ENCODE measurements around the gene FBXL20. TPM values are rescaled to one million over a fixed set of nuclear protein-coding genes. Genes with fewer than 3 reads are reported as not detected.
"Not testable (repeated sequence)": the region's sequence is repeated elsewhere in the genome, so short reads cannot be mapped to it uniquely, and the experiment has no call there.

The FBXL20 gene
- total RNA-seq, 1 experiment from 2014 or later = 7.5 TPM

DNA sequence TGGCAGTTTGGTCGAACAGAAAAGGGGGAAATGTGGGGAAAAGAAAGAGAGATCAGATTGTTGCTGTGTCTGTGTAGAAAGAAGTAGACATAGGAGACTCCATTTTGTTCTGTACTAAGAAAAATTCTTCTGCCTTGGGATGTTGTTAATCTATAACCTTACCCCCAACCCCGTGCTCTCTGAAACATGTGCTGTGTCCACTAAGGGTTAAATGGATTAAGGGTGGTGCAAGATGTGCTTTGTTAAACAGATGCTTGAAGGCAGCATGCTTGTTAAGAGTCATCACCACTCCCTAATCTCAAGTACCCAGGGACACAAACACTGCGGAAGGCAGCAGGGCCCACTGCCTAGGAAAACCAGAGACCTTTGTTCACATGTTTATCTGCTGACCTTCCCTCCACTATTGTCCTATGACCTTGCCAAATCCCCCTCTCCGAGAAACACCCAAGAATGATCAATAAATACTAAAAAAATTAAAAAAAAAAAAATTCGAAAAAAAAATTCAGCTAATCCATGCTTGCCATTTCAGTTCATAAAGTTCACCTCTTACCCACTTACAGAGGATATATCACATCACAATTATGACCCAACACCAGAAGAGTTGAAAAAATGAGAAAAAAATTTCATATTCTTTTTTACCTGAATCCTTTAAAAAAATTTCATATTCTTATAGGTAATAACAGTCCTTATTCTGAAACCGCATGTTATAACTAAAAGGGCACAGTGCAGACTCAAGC is 67.2 kb downstream of the FBXL20 start:
- H3K4me3 ChIP-seq; H3K9me3 ChIP-seq (replicated peaks); H3K27me3 ChIP-seq (replicated peaks); H3K27ac ChIP-seq; H3K36me3 ChIP-seq; DNase-seq (ENCODE audit: low read depth in 1 of 2, low spot score in 2 of 2); H3K4me1 ChIP-seq (replicated peaks): not testable (repeated sequence)

DNA sequence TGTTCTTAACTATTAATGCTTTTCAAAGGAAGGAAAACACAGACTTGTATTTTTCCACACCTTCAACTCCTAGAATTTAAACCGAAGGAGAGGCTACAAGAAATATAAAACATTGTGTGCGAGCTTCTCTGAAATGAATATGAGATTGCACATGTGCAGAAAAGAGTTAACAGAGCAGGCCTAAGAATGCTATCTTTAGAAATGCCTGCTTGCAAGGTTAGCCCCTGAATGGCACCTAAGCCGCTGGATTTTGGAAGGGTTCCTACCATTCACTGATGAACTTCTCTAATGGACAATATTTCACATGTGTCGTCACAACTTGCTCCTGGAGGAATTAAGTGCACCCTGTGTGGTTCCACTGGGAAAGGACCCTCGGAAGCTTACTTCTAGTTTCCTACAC is 69.3 kb downstream of the FBXL20 start:
- H3K4me3 ChIP-seq = no peak overlapping the region
- no peaks in the 10 kb centered on the region for H3K4me1 ChIP-seq (replicated peaks)
- H3K27me3 ChIP-seq (replicated peaks) = no peaks in the 10 kb centered on the region
- H3K9me3 ChIP-seq (replicated peaks) = no peaks in the 10 kb centered on the region
- no peak overlapping the region for H3K27ac ChIP-seq
- no peaks in the 10 kb centered on the region; the same call in 1 of the 2 replicates for H3K36me3 ChIP-seq
- DNase-seq (ENCODE audit: low read depth in 1 of 2, low spot score in 2 of 2) = no peak

DNA sequence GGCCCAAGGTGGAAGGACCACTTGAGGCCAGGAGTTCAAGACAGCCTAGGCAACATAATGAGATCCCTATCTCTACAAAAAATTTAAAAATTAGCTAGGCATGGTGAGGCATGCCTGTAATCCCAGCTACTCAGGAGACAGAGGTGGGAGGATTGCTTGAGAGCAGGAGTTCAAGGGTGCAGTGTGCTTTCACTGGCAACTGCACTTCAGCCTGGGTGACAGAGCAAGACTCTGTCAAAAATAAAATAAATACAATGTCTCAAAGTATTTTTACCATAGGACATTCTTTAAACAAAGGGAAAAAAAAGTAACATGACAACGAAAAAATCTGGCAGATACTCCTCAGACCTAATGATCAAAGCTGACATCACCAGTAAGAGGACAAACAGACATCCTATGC is 72.6 kb downstream of the FBXL20 start:
- no peak overlapping the region for H3K4me3 ChIP-seq
- no peaks in the 10 kb centered on the region for H3K4me1 ChIP-seq (replicated peaks)
- H3K9me3 ChIP-seq (replicated peaks) = no peaks in the 10 kb centered on the region
- no peaks in the 10 kb centered on the region for H3K27me3 ChIP-seq (replicated peaks)
- DNase-seq (ENCODE audit: low read depth in 1 of 2, low spot score in 2 of 2) = no peak
- H3K27ac ChIP-seq = no peak overlapping the region
- H3K36me3 ChIP-seq = no peaks in the 10 kb centered on the region; the same call in 1 of the 2 replicates

DNA sequence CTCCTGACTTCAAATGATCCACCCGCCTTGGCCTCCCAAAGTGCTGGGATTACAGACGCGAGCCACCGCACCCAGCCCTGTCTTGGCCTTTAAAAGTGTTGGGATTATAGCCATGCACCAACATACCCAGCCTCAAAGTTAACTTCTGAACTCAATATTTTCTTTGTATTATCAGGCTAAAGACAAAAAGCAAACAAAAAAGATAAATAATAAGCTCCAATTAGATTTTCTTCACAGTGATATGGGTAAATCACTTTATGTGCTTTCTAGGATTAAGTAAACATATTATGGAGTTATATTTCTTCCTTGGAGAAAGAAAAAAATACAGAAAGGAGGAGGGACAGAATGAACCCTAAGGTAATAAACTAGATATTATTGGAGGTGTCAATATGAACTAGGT is 74.3 kb downstream of the FBXL20 start:
- Histone ChIP-seq H3K4me3 (no peak overlapping the region), H3K36me3 (no peaks in the 10 kb centered on the region; the same call in 1 of the 2 replicates), H3K27ac (no peak overlapping the region), H3K27me3 (replicated peaks) (no peaks in the 10 kb centered on the region), H3K4me1 (replicated peaks) (no peaks in the 10 kb centered on the region), H3K9me3 (replicated peaks) (no peaks in the 10 kb centered on the region)
- DNase-seq (ENCODE audit: low read depth in 1 of 2, low spot score in 2 of 2) = no peak

DNA sequence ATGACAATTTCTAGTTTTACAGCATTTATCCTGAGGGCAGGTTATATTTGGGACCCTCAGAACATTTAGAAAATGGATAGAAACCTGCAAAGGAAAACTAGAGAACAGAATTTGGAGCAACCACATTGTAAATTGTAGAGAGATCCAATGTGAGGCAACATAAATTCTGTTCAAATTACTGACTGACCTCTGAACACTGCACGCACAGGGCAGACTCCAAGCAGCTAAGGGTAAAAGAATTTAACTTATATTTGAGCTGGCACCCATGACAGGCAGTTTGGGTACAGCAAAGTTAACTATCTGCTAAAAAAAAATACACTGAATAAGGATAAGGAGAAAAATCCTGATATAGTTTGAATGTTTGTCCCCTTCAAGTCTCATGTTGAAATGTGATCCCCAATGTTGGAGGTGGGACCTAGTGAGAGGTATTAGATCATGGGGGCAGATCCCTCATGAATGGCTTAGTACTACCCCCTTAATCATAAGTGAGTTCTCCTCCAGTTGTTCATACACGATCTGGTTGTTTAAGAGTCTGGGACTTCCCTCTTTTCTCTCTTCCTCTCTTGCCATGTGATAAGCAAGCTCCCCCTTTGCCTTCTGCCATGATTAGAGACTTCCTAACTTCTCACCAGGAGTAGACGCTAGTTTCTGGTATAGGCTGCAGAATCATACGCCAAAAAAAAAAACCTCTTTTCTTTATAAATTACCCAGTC is 75.7 kb downstream of the FBXL20 start:
- H3K4me1 ChIP-seq (replicated peaks) = no peaks in the 10 kb centered on the region
- no peaks in the 10 kb centered on the region for H3K9me3 ChIP-seq (replicated peaks)
- H3K4me3 ChIP-seq = no peak overlapping the region
- no peak for DNase-seq (ENCODE audit: low read depth in 1 of 2, low spot score in 2 of 2)
- no peaks in the 10 kb centered on the region; the same call in 1 of the 2 replicates for H3K36me3 ChIP-seq
- no peaks in the 10 kb centered on the region for H3K27me3 ChIP-seq (replicated peaks)
- H3K27ac ChIP-seq = no peak overlapping the region

DNA sequence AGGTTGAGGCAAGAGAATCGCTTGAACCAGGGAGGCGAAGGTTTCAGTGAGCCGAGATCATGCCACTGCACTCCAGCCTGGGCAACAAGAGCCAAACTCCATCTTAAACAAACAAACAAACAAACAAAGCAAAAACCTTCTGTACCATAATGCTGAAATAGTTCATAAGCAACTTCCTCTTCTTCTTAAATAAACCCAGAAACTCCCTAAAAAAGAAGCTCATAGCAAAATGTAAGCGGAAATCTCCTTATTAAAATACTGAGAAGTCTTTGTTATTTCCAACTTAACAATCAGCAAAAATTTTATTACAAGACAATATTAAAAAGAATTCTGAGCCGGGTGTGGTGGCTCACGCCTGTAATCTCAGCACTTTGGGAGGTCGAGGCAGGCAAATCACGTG is 82.8 kb downstream of the FBXL20 start:
- Histone ChIP-seq H3K27ac (no peak overlapping the region), H3K36me3 (no peaks in the 10 kb centered on the region), H3K4me1 (replicated peaks) (no peaks in the 10 kb centered on the region), H3K9me3 (replicated peaks) (no peaks in the 10 kb centered on the region), H3K27me3 (replicated peaks) (no peaks in the 10 kb centered on the region), H3K4me3 (no peak overlapping the region)
- DNase-seq (ENCODE audit: low read depth in 1 of 2, low spot score in 2 of 2) = no peak

DNA sequence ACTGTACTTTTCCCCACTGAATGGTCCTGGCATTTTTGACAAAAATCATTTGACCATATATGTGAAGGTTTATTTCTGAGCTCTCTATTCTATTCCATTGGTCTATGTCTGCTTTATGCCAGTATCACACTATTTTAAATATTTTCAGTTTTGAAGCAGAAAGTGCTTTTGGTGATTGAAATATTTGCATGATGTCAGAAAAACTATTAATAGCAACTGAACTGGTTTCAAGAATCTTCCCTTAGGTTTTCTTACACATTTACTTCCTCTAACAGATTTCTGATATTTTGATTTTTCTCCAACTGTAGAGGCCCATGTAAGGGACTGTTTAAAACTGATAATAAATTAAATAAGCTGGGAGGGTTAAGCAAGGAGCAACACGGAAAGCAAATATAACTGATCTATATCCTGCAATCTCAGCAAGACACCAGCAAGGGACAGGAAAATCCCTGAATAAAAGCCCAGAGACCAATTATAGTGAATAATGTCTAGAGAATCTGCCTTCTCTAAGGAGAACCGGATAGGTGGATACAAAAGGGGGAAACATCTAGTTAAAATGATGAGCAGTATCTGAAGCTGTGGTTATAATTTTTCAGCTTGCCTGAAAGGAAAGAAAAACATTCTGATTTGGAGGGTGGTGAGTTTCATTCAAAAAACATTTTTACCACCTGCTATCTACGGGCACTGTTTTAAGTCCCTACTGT is 94.8 kb downstream of the FBXL20 start:
- no peaks in the 10 kb centered on the region for H3K4me1 ChIP-seq (replicated peaks)
- no peaks in the 10 kb centered on the region for H3K36me3 ChIP-seq
- H3K27ac ChIP-seq = no peak overlapping the region
- no peaks in the 10 kb centered on the region for H3K27me3 ChIP-seq (replicated peaks)
- no peak overlapping the region for H3K4me3 ChIP-seq
- H3K9me3 ChIP-seq (replicated peaks) = no peaks in the 10 kb centered on the region
- DNase-seq (ENCODE audit: low read depth in 1 of 2, low spot score in 2 of 2) = no peak

DNA sequence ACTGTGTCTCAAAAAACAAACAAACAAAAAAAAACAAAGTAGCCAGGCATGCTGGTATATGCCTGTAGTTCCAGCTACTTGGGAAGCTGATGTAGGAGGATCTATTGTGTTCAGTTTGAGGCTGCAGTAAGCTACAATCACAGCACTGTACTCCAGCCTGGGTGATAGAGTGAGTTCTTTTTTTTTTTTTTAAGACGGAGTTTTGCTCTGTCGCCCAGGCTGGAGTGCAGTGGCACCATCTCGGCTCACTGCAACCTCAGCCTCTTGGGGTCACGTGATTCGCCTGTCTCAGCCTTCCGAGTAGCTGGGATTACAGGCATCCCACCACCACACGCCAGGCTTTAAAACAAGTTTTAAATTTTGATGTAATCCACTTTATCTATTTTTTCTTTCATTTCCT is 95.4 kb downstream of the FBXL20 start:
- Histone ChIP-seq H3K36me3 (no peaks in the 10 kb centered on the region), H3K27ac (no peak overlapping the region), H3K4me1 (replicated peaks) (no peaks in the 10 kb centered on the region), H3K4me3 (no peak overlapping the region), H3K9me3 (replicated peaks) (no peaks in the 10 kb centered on the region), H3K27me3 (replicated peaks) (no peaks in the 10 kb centered on the region)
- no peak for DNase-seq (ENCODE audit: low read depth in 1 of 2, low spot score in 2 of 2)

DNA sequence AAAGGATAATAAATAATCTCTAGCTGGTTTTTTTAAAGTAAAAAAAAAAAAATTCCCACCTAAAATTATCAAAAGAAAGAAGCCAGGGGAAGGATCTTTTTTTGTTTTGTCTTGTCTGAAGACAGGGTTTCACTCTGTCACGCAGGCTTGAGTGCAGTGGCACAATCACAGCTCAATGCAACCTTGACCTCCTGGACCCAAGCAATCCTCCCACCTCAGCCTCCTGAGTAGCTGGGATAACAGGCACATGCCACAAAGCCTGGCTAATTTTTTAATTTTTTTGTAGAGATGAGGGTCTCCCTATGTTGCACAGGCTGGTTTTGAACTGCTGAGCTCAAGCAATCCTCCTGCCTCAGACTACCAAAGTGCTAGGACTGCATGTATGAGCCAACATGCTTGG is 97.2 kb downstream of the FBXL20 start:
- DNase-seq (ENCODE audit: low read depth in 1 of 2, low spot score in 2 of 2) = no peak
- Histone ChIP-seq H3K4me3 (no peak overlapping the region), H3K27ac (no peak overlapping the region), H3K4me1 (replicated peaks) (no peaks in the 10 kb centered on the region), H3K9me3 (replicated peaks) (no peaks in the 10 kb centered on the region), H3K36me3 (no peaks in the 10 kb centered on the region), H3K27me3 (replicated peaks) (no peaks in the 10 kb centered on the region)

DNA sequence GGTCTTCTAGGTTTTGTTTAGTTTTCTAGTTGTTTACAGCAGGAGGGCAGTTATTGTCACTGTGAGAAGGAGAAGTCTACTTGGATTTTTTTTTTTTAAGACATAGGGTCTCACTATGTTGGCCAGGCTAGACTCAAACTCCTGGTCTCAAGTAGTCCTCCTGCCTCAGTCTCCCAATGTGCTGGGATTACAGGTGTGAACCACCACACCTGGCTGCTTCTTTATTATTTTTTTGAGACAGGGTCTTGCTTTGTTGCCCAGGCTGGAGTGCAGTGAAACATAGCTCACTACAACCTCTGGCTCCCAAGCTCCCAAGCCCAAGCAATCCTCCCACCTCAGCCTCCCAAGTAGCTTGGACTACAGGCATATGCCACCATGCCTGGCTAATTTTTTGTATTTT is 107.4 kb downstream of the FBXL20 start:
- H3K27ac ChIP-seq = no peak overlapping the region
- no peak for DNase-seq (ENCODE audit: low read depth in 1 of 2, low spot score in 2 of 2)
- H3K36me3 ChIP-seq = no peaks in the 10 kb centered on the region; the same call in 1 of the 2 replicates
- no peaks in the 10 kb centered on the region for H3K9me3 ChIP-seq (replicated peaks)
- no peaks in the 10 kb centered on the region for H3K27me3 ChIP-seq (replicated peaks)
- no peaks in the 10 kb centered on the region; the same call in 1 of the 2 replicates for H3K4me1 ChIP-seq (replicated peaks)
- no peak overlapping the region for H3K4me3 ChIP-seq

DNA sequence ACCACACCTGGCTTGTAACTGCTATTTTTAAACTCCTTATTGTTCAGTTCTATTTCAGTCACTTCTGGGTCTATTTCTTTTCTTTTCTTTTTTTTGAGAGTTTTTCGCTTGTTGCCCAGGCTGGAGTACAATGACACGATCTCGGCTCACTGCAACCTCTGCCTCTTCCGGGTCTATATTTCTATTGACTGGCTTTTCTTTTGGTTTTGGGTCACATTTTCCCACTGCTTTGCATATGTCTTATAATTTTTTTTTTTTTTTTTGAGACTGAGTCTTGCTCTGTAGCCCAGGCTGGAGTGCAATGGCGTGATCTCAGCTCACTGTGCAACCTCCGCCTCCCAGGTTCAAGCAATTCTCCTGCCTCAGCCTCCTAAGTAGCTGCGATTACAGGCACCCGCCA is 108.9 kb downstream of the FBXL20 start:
- H3K36me3 ChIP-seq; H3K4me3 ChIP-seq; H3K27me3 ChIP-seq (replicated peaks); H3K9me3 ChIP-seq (replicated peaks); H3K27ac ChIP-seq; H3K4me1 ChIP-seq (replicated peaks); DNase-seq (ENCODE audit: low read depth in 1 of 2, low spot score in 2 of 2): not testable (repeated sequence)

DNA sequence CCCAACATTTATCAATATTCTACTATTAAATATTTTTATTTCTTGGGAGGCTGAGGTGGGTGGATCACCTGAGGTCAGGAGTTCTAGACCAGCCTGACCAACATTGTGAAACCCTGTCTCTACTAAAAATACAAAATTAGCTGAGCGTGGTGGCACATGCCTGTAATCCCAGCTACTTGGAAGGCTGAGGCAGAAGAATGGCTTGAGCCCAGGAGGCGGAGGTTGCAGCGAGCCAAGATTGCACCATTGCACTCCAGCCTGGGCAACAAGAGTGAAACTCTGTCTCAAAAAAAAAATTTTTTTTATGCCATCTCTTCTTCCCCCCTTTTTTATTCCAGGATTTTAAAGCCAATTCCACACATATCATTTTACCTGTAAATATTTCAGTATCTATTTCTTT is 114.9 kb downstream of the FBXL20 start:
- peaks cover 12% of the 10 kb centered on the region for H3K4me1 ChIP-seq (replicated peaks)
- not testable (repeated sequence) for DNase-seq (ENCODE audit: low read depth in 1 of 2, low spot score in 2 of 2); H3K27me3 ChIP-seq (replicated peaks); H3K36me3 ChIP-seq; H3K27ac ChIP-seq; H3K9me3 ChIP-seq (replicated peaks); H3K4me3 ChIP-seq

DNA sequence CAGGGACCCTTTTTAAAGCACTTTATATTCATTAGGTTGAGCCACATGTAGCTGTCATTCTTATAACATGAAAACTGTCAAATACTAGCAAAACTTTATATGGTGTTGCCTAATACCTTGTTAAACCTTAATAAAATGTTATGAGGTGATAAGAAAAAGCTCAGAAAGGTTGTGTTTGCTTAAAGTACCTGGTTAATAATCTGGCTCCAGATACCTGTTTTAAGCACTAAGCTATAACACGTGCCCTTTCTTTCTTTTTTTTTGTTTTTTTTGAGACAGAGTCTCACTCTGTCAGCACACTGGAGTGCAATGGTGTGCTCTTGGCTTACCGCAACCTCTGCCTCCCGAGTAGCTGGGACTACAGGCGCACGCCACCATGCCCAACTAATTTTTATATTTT is 116.7 kb downstream of the FBXL20 start:
- no peak for DNase-seq (ENCODE audit: low read depth in 1 of 2, low spot score in 2 of 2)
- no peaks in the 10 kb centered on the region for H3K9me3 ChIP-seq (replicated peaks)
- no peak overlapping the region for H3K27ac ChIP-seq

DNA sequence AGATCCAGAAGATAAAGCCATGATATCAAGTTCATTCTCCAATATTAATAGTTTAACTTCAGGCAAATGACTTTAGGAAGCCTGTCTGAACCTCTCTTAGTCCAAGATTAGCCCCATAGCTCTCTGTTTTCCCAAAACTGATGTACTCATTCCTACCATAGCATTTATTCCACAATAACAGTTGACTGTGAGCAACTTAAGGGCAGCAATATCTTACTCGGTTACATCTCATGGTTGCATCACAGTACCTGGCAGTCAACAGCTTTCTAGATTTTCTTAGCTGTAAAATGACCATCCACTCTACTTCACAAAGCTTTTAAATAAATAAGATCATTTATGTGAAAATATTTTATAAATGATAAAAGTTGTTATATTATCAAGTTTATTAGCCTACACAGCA is 117.5 kb downstream of the FBXL20 start:
- Histone ChIP-seq H3K36me3 (no peaks in the 10 kb centered on the region; the same call in 1 of the 2 replicates), H3K27ac (no peak overlapping the region), H3K9me3 (replicated peaks) (no peaks in the 10 kb centered on the region), H3K4me3 (no peak overlapping the region), H3K27me3 (replicated peaks) (no peaks in the 10 kb centered on the region), H3K4me1 (replicated peaks) (peaks cover 30% of the 10 kb centered on the region)
- no peak for DNase-seq (ENCODE audit: low read depth in 1 of 2, low spot score in 2 of 2)

More for the DNA sequence above, 116.7 kb downstream of the FBXL20 start:
- Histone ChIP-seq H3K36me3 (no peaks in the 10 kb centered on the region), H3K4me1 (replicated peaks) (peaks cover 29% of the 10 kb centered on the region), H3K4me3 (no peak overlapping the region), H3K27me3 (replicated peaks) (no peaks in the 10 kb centered on the region)
